GM23338 (cell line): Measurements from ENCODE around the gene PAPPA.

ENCODE experiments used
- CTCF ChIP-seq, 2 experiments: fragments of 200-600 bp in 1 of 2; sonication (generic) in 1 of 2; conservative IDR thresholded peaks; 2 replicates each; pipeline versions ENCODE4 v1.5.1 to v1.6.1; 2016 to 2017; ENCODE audit warnings: antibody characterized with exemption in 2 of 2, low read depth in 2 of 2, mild to moderate bottlenecking in 2 of 2, moderate library complexity in 1 of 2
- EZH2 ChIP-seq: fragments of 200-600 bp; sonication (generic); IDR thresholded peaks from one replicate; pipeline ENCODE4 v1.8.0; 2017; ENCODE audit warnings: antibody characterized with exemption, mild to moderate bottlenecking, low read depth; ENCODE audit not compliant: unreplicated experiment
- REST ChIP-seq: IDR thresholded peaks from one replicate; pipeline ENCODE4 v1.6.1; 2018; ENCODE audit warnings: antibody characterized with exemption; ENCODE audit not compliant: unreplicated experiment

GRCh38 chr9:116142706-116143492, 10.7 kb upstream of the PAPPA start:
- no peak for TF ChIP-seq REST
- no peak for TF ChIP-seq EZH2
- no peak for TF ChIP-seq CTCF (conservative IDR thresholded peaks at IDR 0.05; ENCODE audit: low read depth in 2 of 2)
